Right renal pelvis (tissue), 4 donors: ENCODE measurements around the gene PRSS33. TPM values are rescaled to one million over a fixed set of nuclear protein-coding genes. Genes with fewer than 3 reads are reported as not detected.

ENCODE experiments used
- DNase-seq, 4 donors: peaks; one replicate each; pipeline ENCODE4 v3.0.0-alpha.2; 2013; ENCODE audit warnings: low read depth in 4 of 4, low spot score in 3 of 4, missing footprints in 1 of 4
- polyA plus RNA-seq, 4 donors: library from polyadenylated mRNA; unstranded; fragments of 120-200 nt; gene quantifications; one replicate each; pipeline ENCODE4 v1.2.1, GENCODE V29; 2013; ENCODE audit not compliant: insufficient read length in 4 of 4

PRSS33 gene
- polyA plus RNA-seq, 4 donors = 0.17 to 0.51 (median 0.36) TPM

GRCh38 chr16:2745116-2745890 is 42.1 kb downstream of the PRSS33 start:
- no peak for DNase-seq

DNA sequence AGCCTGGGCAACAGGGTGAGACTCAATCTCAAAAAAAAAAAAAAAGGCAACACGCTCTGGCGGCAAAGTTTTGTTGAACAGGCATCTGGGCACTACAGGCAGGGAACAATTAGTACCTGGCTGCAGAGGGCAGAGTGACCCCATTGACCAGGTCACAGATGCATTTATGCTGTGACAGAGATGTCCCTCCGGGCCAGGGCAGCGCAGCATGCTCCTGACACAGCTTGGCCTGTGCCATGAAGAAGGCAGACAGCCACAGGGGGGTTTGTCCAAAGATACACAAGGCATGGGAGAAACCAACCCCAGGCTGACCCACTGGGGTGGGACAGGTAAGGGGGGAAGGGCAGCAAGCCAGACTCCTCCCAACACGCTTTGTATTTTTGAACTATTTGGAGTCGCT is 42.6 kb downstream of the PRSS33 start:
- DNase-seq = no peak

- DNase-seq = no peak
Measured at GRCh38 chr16:2743007-2743810, 44.2 kb downstream of the PRSS33 start.

- no peak for DNase-seq
Measured at GRCh38 chr16:2742323-2743006, 44.9 kb downstream of the PRSS33 start.

GRCh38 chr16:2741168-2741567 is 46.2 kb downstream of the PRSS33 start:
- DNase-seq = no peak

DNA sequence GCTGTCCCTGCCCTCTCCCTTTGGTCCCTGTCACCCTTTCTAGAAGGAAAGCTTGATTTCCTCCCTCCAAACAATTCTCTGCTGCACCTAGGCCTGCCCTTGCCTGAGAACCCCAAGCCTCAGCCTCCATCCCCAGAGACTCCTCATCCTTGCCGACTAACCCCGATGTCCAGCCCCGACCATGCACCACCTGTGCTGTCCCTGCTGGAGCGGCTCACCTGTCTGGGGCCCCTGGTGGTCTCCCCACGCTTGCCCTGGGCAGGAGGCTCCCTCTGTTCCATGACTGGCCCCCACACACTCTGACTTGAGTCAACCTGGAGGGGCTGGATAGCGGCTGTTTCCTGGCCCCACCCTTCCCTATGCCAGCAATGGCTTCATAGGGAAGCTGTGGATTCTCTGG is 46.9 kb downstream of the PRSS33 start:
- no peak for DNase-seq

DNA sequence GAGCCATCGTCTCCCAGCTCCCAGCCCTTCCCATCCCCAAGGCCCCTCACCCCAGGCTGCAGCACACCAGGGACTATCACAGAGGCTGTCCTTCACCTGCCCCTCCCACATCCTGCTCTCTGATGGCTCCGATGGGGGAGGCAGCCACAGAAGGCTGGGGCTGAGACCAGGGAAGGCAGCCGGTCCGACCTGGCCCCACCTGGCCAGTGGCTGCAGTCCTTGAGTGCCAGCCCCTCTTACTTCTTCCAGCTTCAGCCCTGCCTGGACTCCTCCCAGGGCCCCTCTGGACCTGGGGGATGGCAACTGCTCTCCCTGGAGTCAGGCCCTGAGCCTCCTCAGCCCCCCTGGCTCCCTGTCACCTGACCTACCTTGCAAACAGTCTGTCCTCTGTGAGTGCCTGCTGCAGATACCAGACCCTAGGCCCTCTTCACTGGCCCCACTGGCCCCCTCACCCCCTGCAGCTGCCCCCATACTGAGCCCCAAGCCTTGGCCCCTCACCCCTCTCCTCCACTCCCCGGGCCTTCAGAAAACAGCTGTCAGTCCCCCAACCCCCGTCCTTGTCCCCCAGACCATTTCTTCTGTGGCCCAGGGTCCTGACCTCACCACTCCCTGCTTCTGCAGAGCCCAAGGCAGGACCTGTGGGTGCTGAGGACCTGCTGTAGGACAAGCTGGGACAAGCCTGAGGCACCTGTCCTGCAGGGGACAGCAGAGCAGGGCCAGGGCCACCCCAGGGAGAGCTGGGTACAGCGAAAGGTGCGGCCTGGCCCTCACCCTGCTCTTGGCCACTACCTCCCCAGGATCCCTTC is 47.5 kb downstream of the PRSS33 start:
- no peak for DNase-seq

DNA sequence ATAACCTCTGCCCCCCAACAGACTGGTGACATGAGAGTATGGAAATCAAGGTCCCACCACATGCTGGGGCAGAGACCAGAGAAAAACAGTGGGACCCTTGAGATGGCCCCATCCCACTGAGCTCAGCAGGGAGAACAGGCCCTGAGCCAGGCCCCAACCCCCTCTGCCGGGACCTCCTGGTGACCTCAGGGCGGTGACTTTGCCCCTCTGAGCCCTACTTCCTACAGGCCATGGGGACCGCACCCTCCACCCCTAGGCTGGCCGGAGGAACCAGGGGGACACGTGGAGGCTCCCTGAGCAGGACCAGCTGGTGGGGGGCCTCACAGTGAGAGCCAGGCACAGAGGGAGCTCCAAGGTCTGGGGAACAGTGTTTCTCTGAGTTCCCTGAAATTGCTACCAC is 48.7 kb downstream of the PRSS33 start:
- no peak for DNase-seq

DNA sequence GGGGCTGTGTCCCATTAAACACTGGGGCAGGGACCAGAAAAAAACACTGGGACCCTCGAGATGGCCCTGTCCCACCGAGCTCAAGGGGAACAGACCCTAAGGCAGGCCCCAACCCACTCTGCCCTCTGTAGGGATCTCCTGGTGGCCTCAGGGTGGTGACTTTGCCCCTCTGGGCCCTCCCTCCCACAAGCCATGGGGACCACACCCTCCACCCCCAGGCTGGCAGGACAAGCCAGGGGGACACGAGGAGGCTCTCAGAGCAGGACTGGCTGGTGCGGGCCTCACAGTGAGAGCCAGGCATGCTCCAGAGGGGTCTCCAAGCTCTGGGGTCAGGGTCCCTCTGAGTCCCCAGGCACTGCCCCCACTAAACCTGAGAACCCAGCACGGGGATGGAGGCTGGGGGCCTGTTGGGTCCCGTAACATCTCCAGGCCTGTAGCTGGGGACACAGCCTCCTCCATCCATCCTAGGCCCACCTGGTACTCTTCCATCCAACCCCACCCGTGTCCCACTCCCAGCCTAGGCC is 49.4 kb downstream of the PRSS33 start:
- DNase-seq = no peak

GRCh38 chr16:2737238-2737605 is 50.1 kb downstream of the PRSS33 start:
- DNase-seq = no peak

GRCh38 chr16:2736476-2737237 is 50.7 kb downstream of the PRSS33 start:
- no peak for DNase-seq

GRCh38 chr16:2734844-2735515 is 52.4 kb downstream of the PRSS33 start:
- no peak for DNase-seq

Other genes with a start within 250 kb of the PRSS33 start
- 10 to 100 TPM; 45.7 to 57.3 (median 54.3) TPM for gene PDPK1, start 249.5 kb downstream of the PRSS33 start, polyA plus RNA-seq
- 10 to 100 TPM; 23.4 to 26.4 (median 24.9) TPM for gene KCTD5, start 105.0 kb downstream of the PRSS33 start, polyA plus RNA-seq
- 1 to 10 TPM; 1.3 to 2.1 (median 1.4) TPM for gene PRSS27, start 67.3 kb downstream of the PRSS33 start, polyA plus RNA-seq
- 100 to 1,000 TPM; 477 to 678 (median 529) TPM for gene SRRM2, start 34.9 kb downstream of the PRSS33 start, polyA plus RNA-seq
- 100 to 1,000 TPM; 218 to 336 (median 229) TPM for gene ELOB, start 10.3 kb downstream of the PRSS33 start, polyA plus RNA-seq
- gene PRSS41, start 10.9 kb upstream of the PRSS33 start, polyA plus RNA-seq = not detected
- gene PRSS21, start 29.7 kb upstream of the PRSS33 start, polyA plus RNA-seq = under 1 TPM in 3 of 4 donors, not detected in 1; 0.13 to 0.33 (median 0.20) TPM
- gene ZG16B, start 42.7 kb upstream of the PRSS33 start, polyA plus RNA-seq = under 1 TPM; 0.25 to 0.50 (median 0.33) TPM
- 1 to 10 TPM; 7.5 to 9.8 (median 8.4) TPM for gene PRSS22, start 70.6 kb upstream of the PRSS33 start, polyA plus RNA-seq
- 10 to 100 TPM; 19.8 to 34.6 (median 25.6) TPM for gene FLYWCH2, start 95.7 kb upstream of the PRSS33 start, polyA plus RNA-seq
- 10 to 100 TPM; 19.6 to 25.2 (median 22.3) TPM for gene FLYWCH1, start 124.4 kb upstream of the PRSS33 start, polyA plus RNA-seq
- gene KREMEN2, start 176.7 kb upstream of the PRSS33 start, polyA plus RNA-seq = 1 to 10 TPM; 1.0 to 3.3 (median 1.6) TPM
- 10 to 100 TPM in 3 of 4 donors, 1 to 10 TPM in 1; 8.6 to 12.7 (median 10.4) TPM for gene PAQR4, start 181.8 kb upstream of the PRSS33 start, polyA plus RNA-seq
- gene PKMYT1, start 192.9 kb upstream of the PRSS33 start, polyA plus RNA-seq = 10 to 100 TPM; 10.4 to 19.2 (median 14.2) TPM
- 1 to 10 TPM; 3.0 to 3.7 (median 3.1) TPM for gene CLDN9, start 225.4 kb upstream of the PRSS33 start, polyA plus RNA-seq
- gene CLDN6, start 230.6 kb upstream of the PRSS33 start, polyA plus RNA-seq = 10 to 100 TPM; 32.9 to 44.1 (median 36.4) TPM
- gene TNFRSF12A, start 232.8 kb upstream of the PRSS33 start, polyA plus RNA-seq = 10 to 100 TPM in 3 of 4 donors, 1 to 10 TPM in 1; 7.5 to 18.2 (median 13.0) TPM
- gene HCFC1R1, start 236.4 kb upstream of the PRSS33 start, polyA plus RNA-seq = 10 to 100 TPM; 67.1 to 85.2 (median 71.3) TPM
- gene THOC6, start 236.5 kb upstream of the PRSS33 start, polyA plus RNA-seq = 10 to 100 TPM; 29.4 to 37.2 (median 32.1) TPM
- 1 to 10 TPM; 1.2 to 3.8 (median 2.9) TPM for gene BICDL2, start 249.4 kb upstream of the PRSS33 start, polyA plus RNA-seq